ENCODE data around the gene CLSTN1. TPM values are rescaled to one million over a fixed set of nuclear protein-coding genes. Genes with fewer than 3 reads are reported as not detected.

CLSTN1 gene
- total RNA-seq, 1 donor from 2014 or later = 181 TPM

DNA sequence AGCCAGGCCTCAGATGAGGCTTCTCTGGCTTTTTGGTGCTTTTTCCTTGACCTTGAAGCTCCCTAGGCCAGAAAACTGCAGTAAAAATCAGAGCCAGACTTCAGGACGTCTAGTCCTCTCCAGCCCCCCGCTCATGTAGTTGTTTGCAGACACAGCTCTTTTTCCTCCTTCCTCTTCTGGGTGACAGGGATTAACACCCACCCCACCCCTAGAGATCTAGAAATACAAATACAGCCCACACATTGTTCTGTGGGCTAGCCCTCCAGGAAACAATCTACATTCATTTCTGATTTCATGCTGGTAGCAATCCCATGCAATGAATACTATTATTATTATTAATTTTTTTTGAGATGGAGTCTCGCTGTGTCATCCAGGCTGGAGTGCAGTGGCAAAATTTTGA lies 9.9 kb upstream of the CLSTN1 start:
- Mint-ChIP-seq H3K4me1 (ENCODE audit: low read depth, unreplicated experiment) (peaks cover 1% of the 10 kb centered on the region), H3K27ac (ENCODE audit: unreplicated experiment) (no peak overlapping the region), H3K9me3 (ENCODE audit: unreplicated experiment) (no peaks in the 10 kb centered on the region), H3K4me3 (ENCODE audit: unreplicated experiment) (no peak overlapping the region), H3K27me3 (ENCODE audit: low read depth, unreplicated experiment) (peaks cover 12% of the 10 kb centered on the region), H3K36me3 (ENCODE audit: low read depth, unreplicated experiment) (no peaks in the 10 kb centered on the region)
- Histone ChIP-seq H3K4me1 (ENCODE audit: insufficient read depth, low read length) (peaks cover 10% of the 10 kb centered on the region), H3K4me2 (ENCODE audit: low read length) (no peak overlapping the region), H2AFZ (ENCODE audit: low read depth, low read length) (no peak overlapping the region), H3K27ac (ENCODE audit: low read depth, low read length) (no peak overlapping the region), H3K36me3 (ENCODE audit: insufficient read depth, low read length) (no peaks in the 10 kb centered on the region), H3K9me3 (ENCODE audit: insufficient read depth, low read depth, low read length) (no peaks in the 10 kb centered on the region), H3K79me2 (ENCODE audit: insufficient read depth, low read length) (no peaks in the 10 kb centered on the region), H3K4me3 (ENCODE audit: insufficient read depth, low read depth, low read length) (no peak overlapping the region), H3K27me3 (ENCODE audit: insufficient read depth, low read length) (no peaks in the 10 kb centered on the region), H3K9ac (ENCODE audit: low read length) (no peak overlapping the region), H4K20me1 (ENCODE audit: insufficient read depth, low read length) (no peaks in the 10 kb centered on the region)
- FAIRE-seq (no peak), DNase-seq (ENCODE audit: low read depth) (no peak)
- TF ChIP-seq, protein P1, sequence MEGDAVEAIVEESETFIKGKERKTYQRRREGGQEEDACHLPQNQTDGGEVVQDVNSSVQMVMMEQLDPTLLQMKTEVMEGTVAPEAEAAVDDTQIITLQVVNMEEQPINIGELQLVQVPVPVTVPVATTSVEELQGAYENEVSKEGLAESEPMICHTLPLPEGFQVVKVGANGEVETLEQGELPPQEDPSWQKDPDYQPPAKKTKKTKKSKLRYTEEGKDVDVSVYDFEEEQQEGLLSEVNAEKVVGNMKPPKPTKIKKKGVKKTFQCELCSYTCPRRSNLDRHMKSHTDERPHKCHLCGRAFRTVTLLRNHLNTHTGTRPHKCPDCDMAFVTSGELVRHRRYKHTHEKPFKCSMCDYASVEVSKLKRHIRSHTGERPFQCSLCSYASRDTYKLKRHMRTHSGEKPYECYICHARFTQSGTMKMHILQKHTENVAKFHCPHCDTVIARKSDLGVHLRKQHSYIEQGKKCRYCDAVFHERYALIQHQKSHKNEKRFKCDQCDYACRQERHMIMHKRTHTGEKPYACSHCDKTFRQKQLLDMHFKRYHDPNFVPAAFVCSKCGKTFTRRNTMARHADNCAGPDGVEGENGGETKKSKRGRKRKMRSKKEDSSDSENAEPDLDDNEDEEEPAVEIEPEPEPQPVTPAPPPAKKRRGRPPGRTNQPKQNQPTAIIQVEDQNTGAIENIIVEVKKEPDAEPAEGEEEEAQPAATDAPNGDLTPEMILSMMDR (IDR thresholded peaks at IDR 0.05; ENCODE audit: insufficient read depth, low read depth, low read length) = no peak
- no peak for TF ChIP-seq EZH2 (IDR thresholded peaks at IDR 0.05; ENCODE audit: insufficient read depth, low read length)

DNA sequence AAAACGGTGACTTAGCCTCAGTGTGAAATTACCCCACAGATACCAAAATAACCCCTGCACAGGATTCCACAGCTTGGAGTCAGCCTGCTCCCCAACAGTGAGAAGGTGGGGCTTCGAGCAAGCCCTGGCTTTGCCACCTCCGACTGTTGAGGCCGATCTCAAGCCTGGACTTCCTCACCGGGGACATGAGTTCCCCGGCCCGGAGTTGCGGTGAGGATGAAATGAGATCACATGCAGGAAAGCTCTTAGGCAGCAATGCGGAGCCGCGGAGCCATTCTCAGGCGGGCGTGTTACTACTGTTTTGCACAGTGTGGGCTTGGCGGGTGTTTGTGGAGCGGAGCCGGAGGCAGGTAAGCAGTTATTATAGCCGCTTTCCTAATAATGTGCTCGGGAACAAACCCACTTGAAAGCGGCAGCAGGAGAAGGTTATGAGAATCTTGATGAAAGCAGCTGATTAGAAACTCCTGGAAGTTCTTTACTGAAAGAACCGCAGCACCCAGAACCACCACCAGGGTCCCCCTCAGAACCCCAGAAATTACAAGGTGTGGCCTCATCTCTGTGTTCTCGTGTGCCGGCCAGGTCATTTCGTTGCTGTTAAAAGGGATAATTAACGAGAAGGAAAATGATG lies 3.9 kb upstream of the CLSTN1 start:
- Mint-ChIP-seq H3K9me3 (ENCODE audit: unreplicated experiment) (no peaks in the 10 kb centered on the region), H3K36me3 (ENCODE audit: low read depth, unreplicated experiment) (no peaks in the 10 kb centered on the region), H3K27ac (ENCODE audit: unreplicated experiment) (no peak overlapping the region), H3K4me3 (ENCODE audit: unreplicated experiment) (no peak overlapping the region), H3K4me1 (ENCODE audit: low read depth, unreplicated experiment) (peaks cover 26% of the 10 kb centered on the region), H3K27me3 (ENCODE audit: low read depth, unreplicated experiment) (no peaks in the 10 kb centered on the region)
- no peak overlapping the region for H3K9ac ChIP-seq (ENCODE audit: low read length)
- H3K9me3 ChIP-seq (ENCODE audit: insufficient read depth, low read depth, low read length) = no peaks in the 10 kb centered on the region
- no peak overlapping the region for H3K4me3 ChIP-seq (ENCODE audit: insufficient read depth, low read depth, low read length)
- peaks cover 5% of the 10 kb centered on the region for H4K20me1 ChIP-seq (ENCODE audit: insufficient read depth, low read length)
- no peak overlapping the region for H3K27ac ChIP-seq (ENCODE audit: low read depth, low read length)
- no peaks in the 10 kb centered on the region for H3K27me3 ChIP-seq (ENCODE audit: insufficient read depth, low read length)
- no peaks in the 10 kb centered on the region for H3K36me3 ChIP-seq (ENCODE audit: insufficient read depth, low read length)
- peaks cover 22% of the 10 kb centered on the region for H3K4me1 ChIP-seq (ENCODE audit: insufficient read depth, low read length)
- H2AFZ ChIP-seq (ENCODE audit: low read depth, low read length) = no peak overlapping the region
- no peak for FAIRE-seq
- no peak overlapping the region for H3K4me2 ChIP-seq (ENCODE audit: low read length)
- peaks cover 5% of the 10 kb centered on the region for H3K79me2 ChIP-seq (ENCODE audit: insufficient read depth, low read length)
- TF ChIP-seq, protein P1 (IDR thresholded peaks at IDR 0.05; ENCODE audit: insufficient read depth, low read depth, low read length) = peak; percentile 26
- TF ChIP-seq EZH2 (IDR thresholded peaks at IDR 0.05; ENCODE audit: insufficient read depth, low read length) = no peak
- DNase-seq (ENCODE audit: low read depth) = no peak

GRCh38 chr1:9826616-9827015 lies 2.9 kb upstream of the CLSTN1 start:
- peaks cover 33% of the 10 kb centered on the region for H3K4me1 ChIP-seq (ENCODE audit: insufficient read depth, low read length)
- Mint-ChIP-seq H3K9me3 (ENCODE audit: unreplicated experiment) (no peaks in the 10 kb centered on the region), H3K27me3 (ENCODE audit: low read depth, unreplicated experiment) (no peaks in the 10 kb centered on the region), H3K4me3 (ENCODE audit: unreplicated experiment) (no peak overlapping the region), H3K27ac (ENCODE audit: unreplicated experiment) (peak overlapping the region; percentile 34), H3K36me3 (ENCODE audit: low read depth, unreplicated experiment) (no peaks in the 10 kb centered on the region), H3K4me1 (ENCODE audit: low read depth, unreplicated experiment) (peaks cover 29% of the 10 kb centered on the region)
- no peaks in the 10 kb centered on the region for H3K9me3 ChIP-seq (ENCODE audit: insufficient read depth, low read depth, low read length)
- H3K4me3 ChIP-seq (ENCODE audit: insufficient read depth, low read depth, low read length) = no peak overlapping the region
- H3K4me2 ChIP-seq (ENCODE audit: low read length) = no peak overlapping the region
- no peaks in the 10 kb centered on the region for H3K36me3 ChIP-seq (ENCODE audit: insufficient read depth, low read length)
- TF ChIP-seq EZH2 (IDR thresholded peaks at IDR 0.05; ENCODE audit: insufficient read depth, low read length) = no peak
- TF ChIP-seq, protein P1 (IDR thresholded peaks at IDR 0.05; ENCODE audit: insufficient read depth, low read depth, low read length) = no peak
- no peak overlapping the region for H2AFZ ChIP-seq (ENCODE audit: low read depth, low read length)
- H4K20me1 ChIP-seq (ENCODE audit: insufficient read depth, low read length) = peaks cover 15% of the 10 kb centered on the region
- no peaks in the 10 kb centered on the region for H3K27me3 ChIP-seq (ENCODE audit: insufficient read depth, low read length)
- H3K27ac ChIP-seq (ENCODE audit: low read depth, low read length) = no peak overlapping the region
- DNase-seq (ENCODE audit: low read depth) (no peak), FAIRE-seq (no peak)
- peaks cover 16% of the 10 kb centered on the region for H3K79me2 ChIP-seq (ENCODE audit: insufficient read depth, low read length)
- no peak overlapping the region for H3K9ac ChIP-seq (ENCODE audit: low read length)

Measured in astrocyte (in vitro differentiated cells and primary cell).